ENCODE results near the gene CXCL13.

- TF ChIP-seq REST (tag by site-specific recombination; IDR thresholded peaks at IDR 0.05) (no peak), ZNF324 (tag by site-specific recombination; IDR thresholded peaks at IDR 0.05) (no peak), ZFP3 (tag by site-specific recombination; IDR thresholded peaks at IDR 0.05; ENCODE audit: low read depth) (no peak), ZNF639 (tag by site-specific recombination; IDR thresholded peaks at IDR 0.05) (no peak), ZNF311 (tag by site-specific recombination; IDR thresholded peaks at IDR 0.05; ENCODE audit: borderline replicate concordance) (no peak), ZNF626 (tag by site-specific recombination; IDR thresholded peaks at IDR 0.05) (no peak), HOXA7 (CRISPR knock-in tag; IDR thresholded peaks at IDR 0.05; ENCODE audit: borderline replicate concordance) (no peak), CTCF (tag by site-specific recombination; IDR thresholded peaks at IDR 0.05) (no peak)
Measured at GRCh38 chr4:77653162-77653758, 47.6 kb downstream of the CXCL13 start.

All from HEK293 (cell line).